ENCODE results near the gene B3GAT1.

Gene B3GAT1

DNA sequence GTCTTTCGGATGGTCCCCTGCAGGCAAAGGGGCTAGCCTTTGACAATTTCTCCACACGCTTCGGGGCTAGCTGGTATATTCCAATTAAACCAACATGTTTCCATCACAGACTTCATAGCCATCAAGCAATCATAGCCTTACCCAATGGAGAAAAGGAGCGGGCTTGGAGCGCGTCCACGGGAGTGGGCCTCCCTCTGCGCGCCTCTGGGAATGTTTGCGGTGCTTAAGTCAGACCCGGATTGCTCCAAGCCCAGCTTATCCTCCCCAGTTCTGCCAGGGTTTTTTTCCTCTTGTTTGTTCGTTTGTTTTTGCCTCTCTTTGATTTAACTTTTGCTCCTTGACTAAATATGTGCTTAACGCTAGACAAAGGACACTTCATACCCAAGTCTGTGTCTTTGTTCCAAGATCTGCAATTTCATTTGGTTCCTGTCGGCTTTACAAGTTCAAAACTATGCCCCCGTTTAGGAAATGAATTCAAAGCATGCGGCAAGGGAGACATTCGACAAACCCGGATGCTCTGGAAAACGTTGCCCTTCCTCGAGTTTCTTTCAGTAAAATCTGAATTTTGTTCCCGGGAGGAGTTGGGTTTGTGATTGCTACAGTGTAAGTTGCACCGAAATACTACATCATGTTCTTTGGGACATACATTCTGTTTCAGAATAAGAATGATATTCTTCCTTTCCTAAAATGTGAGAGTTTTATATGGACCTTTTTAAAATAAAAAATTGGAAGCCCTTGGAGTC lies 81.3 kb downstream of the B3GAT1 start:
- in situ Hi-C loops (cut with MboI; ENCODE audit: low pct_unique_long_range_greater_than_20kb, low sequenced_read_pairs): no loop called here

More for the DNA sequence above, 81.3 kb downstream of the B3GAT1 start:
- DNase-seq: no peak
